ENCODE data around the gene CACNA2D4. TPM values are rescaled to one million over a fixed set of nuclear protein-coding genes. Genes with fewer than 3 reads are reported as not detected.

Gene CACNA2D4
- total RNA-seq, 4 donors from 2014 or later = 10.1 to 16.2 (median 11.4) TPM

GRCh38 chr12:1926251-1926657, 7.8 kb upstream of the CACNA2D4 start:
- peaks cover 0 to 6% of the 10 kb centered on the region in 2 donors for H3K27me3 ChIP-seq
- DNase-seq (ENCODE audit: low spot score in 2 of 2) = no peak
- no peaks in the 10 kb centered on the region for H3K9me3 ChIP-seq
- H3K36me3 ChIP-seq = no peaks in the 10 kb centered on the region
- 67 to 73% methylated on average over 7 of the region's 7 CpGs for WGBS, 2 donors
- no peak overlapping the region for H3K4me3 ChIP-seq
- no peak for TF ChIP-seq CTCF (IDR thresholded peaks at IDR 0.05)
- no peak for TF ChIP-seq POLR2A (IDR thresholded peaks at IDR 0.05)
- TF ChIP-seq EP300 (IDR thresholded peaks at IDR 0.05) = no peak
- no peak overlapping the region for H3K27ac ChIP-seq
- H3K4me1 ChIP-seq = peaks cover 0 to 15% (median 0%) of the 10 kb centered on the region in 4 donors

GRCh38 chr12:1925684-1926006, 7.2 kb upstream of the CACNA2D4 start:
- no peak overlapping the region for H3K4me3 ChIP-seq
- peaks cover 0 to 6% of the 10 kb centered on the region in 2 donors for H3K27me3 ChIP-seq
- no peaks in the 10 kb centered on the region for H3K9me3 ChIP-seq
- no peak for TF ChIP-seq EP300 (IDR thresholded peaks at IDR 0.05)
- no peak for TF ChIP-seq CTCF (IDR thresholded peaks at IDR 0.05)
- no peak for TF ChIP-seq POLR2A (IDR thresholded peaks at IDR 0.05)
- no peak overlapping the region for H3K27ac ChIP-seq
- H3K4me1 ChIP-seq = peaks cover 0 to 15% (median 0%) of the 10 kb centered on the region in 4 donors
- H3K36me3 ChIP-seq = no peaks in the 10 kb centered on the region
- DNase-seq (ENCODE audit: low spot score in 2 of 2) = no peak
- WGBS, 2 donors = 70 to 79% methylated on average over 3 of the region's 3 CpGs

- Histone ChIP-seq H3K4me1 (peaks cover 0 to 15% (median 0%) of the 10 kb centered on the region in 4 donors), H3K27ac (no peak overlapping the region), H3K9me3 (no peaks in the 10 kb centered on the region), H3K27me3 (peaks cover 0 to 6% of the 10 kb centered on the region in 2 donors), H3K36me3 (no peaks in the 10 kb centered on the region), H3K4me3 (no peak overlapping the region)
- no peak for DNase-seq (ENCODE audit: low spot score in 2 of 2)
- WGBS, 2 donors = 75 to 76% methylated on average over 7 of the region's 7 CpGs
- TF ChIP-seq POLR2A (IDR thresholded peaks at IDR 0.05) = no peak
- TF ChIP-seq CTCF (IDR thresholded peaks at IDR 0.05) = no peak
- no peak for TF ChIP-seq EP300 (IDR thresholded peaks at IDR 0.05)
Measured at GRCh38 chr12:1924996-1925683, 6.7 kb upstream of the CACNA2D4 start.

GRCh38 chr12:1922985-1923384, 4.5 kb upstream of the CACNA2D4 start:
- Histone ChIP-seq H3K36me3 (no peaks in the 10 kb centered on the region), H3K27me3 (peaks cover 0 to 6% of the 10 kb centered on the region in 2 donors), H3K27ac (no peak overlapping the region), H3K9me3 (no peaks in the 10 kb centered on the region), H3K4me1 (peaks cover 0 to 12% (median 0%) of the 10 kb centered on the region in 4 donors), H3K4me3 (no peak overlapping the region)
- TF ChIP-seq EP300 (IDR thresholded peaks at IDR 0.05) (no peak), CTCF (IDR thresholded peaks at IDR 0.05) (no peak), POLR2A (IDR thresholded peaks at IDR 0.05) (no peak)
- no peak for DNase-seq (ENCODE audit: low spot score in 2 of 2)
- 94 to 95% methylated on average over 12 of the region's 12 CpGs for WGBS, 2 donors

GRCh38 chr12:1922075-1922709, 3.7 kb upstream of the CACNA2D4 start:
- no peak for DNase-seq (ENCODE audit: low spot score in 2 of 2)
- no peak for TF ChIP-seq CTCF (IDR thresholded peaks at IDR 0.05)
- TF ChIP-seq POLR2A (IDR thresholded peaks at IDR 0.05) = no peak
- TF ChIP-seq EP300 (IDR thresholded peaks at IDR 0.05) = no peak
- no peaks in the 10 kb centered on the region for H3K9me3 ChIP-seq
- WGBS, 2 donors = 58 to 85% methylated on average over 36 to 40 of the region's 40 CpGs
- H3K27me3 ChIP-seq = peaks cover 0 to 6% of the 10 kb centered on the region in 2 donors
- H3K36me3 ChIP-seq = no peaks in the 10 kb centered on the region
- H3K4me3 ChIP-seq = no peak overlapping the region
- no peak overlapping the region for H3K27ac ChIP-seq
- H3K4me1 ChIP-seq = peaks cover 0 to 11% (median 0%) of the 10 kb centered on the region in 4 donors
